Spleen (tissue), 11 donors: ENCODE measurements around the gene MOSPD2. TPM values are rescaled to one million over a fixed set of nuclear protein-coding genes. Genes with fewer than 3 reads are reported as not detected.

Experiments
- DNase-seq: peaks from one replicate; pipeline ENCODE4 v3.0.0-alpha.2; 2020
- H3K27ac ChIP-seq, 8 donors: fragments of 200-600 bp; sonication (generic) in 7 of 8; 1 replicate in 4 of 8; 2 replicates in 4 of 8; pipeline versions ENCODE4 v1.5.0 to v1.8.0; 2016 to 2021; ENCODE audit warnings: inconsistent platforms in 4 of 8, mild to moderate bottlenecking in 4 of 8, moderate library complexity in 1 of 8
- H3K27me3 ChIP-seq, 7 donors: fragments of 200-600 bp; sonication (generic) in 6 of 7; replicated peaks in 1 of 7; 1 replicate in 4 of 7; 2 replicates in 3 of 7; pipeline versions ENCODE4 v1.5.0 to v1.8.0; 2016 to 2021; ENCODE audit warnings: inconsistent platforms in 3 of 7, mild to moderate bottlenecking in 1 of 7
- H3K36me3 ChIP-seq, 6 donors: fragments of 200-600 bp; sonication (generic) in 5 of 6; 1 replicate in 4 of 6; 2 replicates in 2 of 6; pipeline versions ENCODE4 v1.5.0 to v1.8.0; 2016 to 2021; ENCODE audit warnings: inconsistent platforms in 2 of 6
- H3K4me1 ChIP-seq, 6 donors: fragments of 200-600 bp; sonication (generic) in 5 of 6; 1 replicate in 3 of 6; 2 replicates in 3 of 6; pipeline versions ENCODE4 v1.5.0 to v1.8.0; 2016 to 2021; ENCODE audit warnings: inconsistent platforms in 3 of 6
- H3K4me3 ChIP-seq, 8 donors: fragments of 200-600 bp; sonication (generic) in 7 of 8; 1 replicate in 4 of 8; 2 replicates in 4 of 8; pipeline versions ENCODE4 v1.5.0 to v1.8.0; 2016 to 2021; ENCODE audit warnings: inconsistent platforms in 4 of 8, mild to moderate bottlenecking in 4 of 8, moderate library complexity in 2 of 8
- H3K9me3 ChIP-seq, 8 donors: fragments of 200-600 bp; sonication (generic) in 7 of 8; 1 replicate in 4 of 8; 2 replicates in 4 of 8; pipeline versions ENCODE4 v1.5.0 to v1.8.0; 2016 to 2021; ENCODE audit warnings: inconsistent platforms in 4 of 8
- CTCF ChIP-seq, 11 experiments: fragments of 200-600 bp in 7 of 11; fragments of 450-650 bp in 4 of 11; sonication (generic) in 4 of 11; IDR thresholded peaks in 8 of 11; conservative IDR thresholded peaks in 3 of 11; 1 replicate in 7 of 11; 2 replicates in 4 of 11; pipeline versions ENCODE4 v1.4.0 to v1.8.0; 2016 to 2021; ENCODE audit warnings: antibody characterized with exemption in 11 of 11, inconsistent platforms in 4 of 11, mild to moderate bottlenecking in 1 of 11
- POLR2A ChIP-seq, 3 donors: fragments of 450-650 bp; IDR thresholded peaks; one replicate each; pipeline ENCODE4 v1.5.1; 2017; ENCODE audit warnings: antibody characterized with exemption in 3 of 3, mild to moderate bottlenecking in 1 of 3
- POLR2AphosphoS5 ChIP-seq, 3 donors: sonication (generic); formaldehyde crosslinking; IDR thresholded peaks; one replicate each; pipeline ENCODE4 v1.5.1; 2017; ENCODE audit warnings: antibody characterized with exemption in 3 of 3
- WGBS, 5 donors: extraction: QIAGEN DNeasy Blood & Tissue Kit in 3 of 5; methylation state at CpG; one replicate each; pipeline versions ENCODE4 v1.1.5 to v1.1.7; 2013 to 2018; 5-methylcytosine and 5-hydroxymethylcytosine counted together
- intact Hi-C: fragments of 100-400 bp; cut with DNase I; formaldehyde crosslinking; loops from one replicate; pipeline ENCODE4 v1.15.0; 2023; ENCODE audit warnings: low total_unique reads
- polyA plus RNA-seq, 3 donors: library from polyadenylated mRNA; stranded (reverse); fragments of 200-250 nt; gene quantifications; one replicate each; pipeline ENCODE4 v1.2.1, GENCODE V29; 2013
- total RNA-seq, 7 donors: library from RNA; depleted of rRNA in 3 of 7; stranded (reverse); fragments of >200 nt in 3 of 7; fragmentation: NEBNext Ultra II Directional in 4 of 7; extraction: Animal tissue kit (Norgen Biotek cat#: 25700) in 4 of 7; gene quantifications; one replicate each; pipeline versions ENCODE4 v1.1.0 to v1.2.1, GENCODE V29; 2016 to 2021
- donor health status: healthy with polysubstance abuse.
- donor health status: DM: no; HTN: no; CAD: no; lungs with moderate emphysema.
- donor health status: DM: no; HTN: no; CAD: no.
- donor health status: Bipolar disorder and iron deficiency.
- donor health status: healthy.
- donor health status: DM: no; HTN: no; CAD: no.
- donor health status: DM: yes; HTN: yes; CAD: no.

Gene MOSPD2
- total and polyA plus RNA-seq, 10 donors = 3.2 to 40.5 (median 25.8) TPM

GRCh38 chrX:14851526-14851925 is 21.7 kb upstream of the MOSPD2 start:
- 46 to 61% (median 53%) methylated on average over 3 of the region's 3 CpGs for WGBS, 5 donors
- DNase-seq = no peak
- peak overlapping the region in 7 of 8 donors; percentile 32 to 83 (median 65) for H3K27ac ChIP-seq

GRCh38 chrX:14864631-14865030 is 8.6 kb upstream of the MOSPD2 start:
- DNase-seq = no peak
- Histone ChIP-seq H3K4me3 (no peak overlapping the region), H3K9me3 (peaks cover 0 to 15% (median 6%) of the 10 kb centered on the region in 8 donors), H3K4me1 (no peaks in the 10 kb centered on the region), H3K27ac (no peak overlapping the region), H3K27me3 (no peaks in the 10 kb centered on the region), H3K36me3 (no peaks in the 10 kb centered on the region)
- intact Hi-C loops = no loop called here
- TF ChIP-seq POLR2A (IDR thresholded peaks at IDR 0.05) = no peak
- no peak for TF ChIP-seq POLR2AphosphoS5 (IDR thresholded peaks at IDR 0.05)
- TF ChIP-seq CTCF (IDR thresholded peaks at IDR 0.05 in 8 of 11, conservative IDR thresholded peaks at IDR 0.05 in 3 of 11) = no peak
- 82 to 95% (median 84%) methylated on average over 1 of the region's 1 CpG for WGBS, 5 donors

More at GRCh38 chrX:14851526-14851925, 21.7 kb upstream of the MOSPD2 start:
- no peak for TF ChIP-seq POLR2AphosphoS5 (IDR thresholded peaks at IDR 0.05)
- TF ChIP-seq CTCF (IDR thresholded peaks at IDR 0.05 in 8 of 11, conservative IDR thresholded peaks at IDR 0.05 in 3 of 11) = no peak
- no peak for TF ChIP-seq POLR2A (IDR thresholded peaks at IDR 0.05)
- H3K4me3 ChIP-seq = no peak overlapping the region
- no peaks in the 10 kb centered on the region for H3K4me1 ChIP-seq
- H3K36me3 ChIP-seq = no peaks in the 10 kb centered on the region
- no peaks in the 10 kb centered on the region for H3K27me3 ChIP-seq
- H3K9me3 ChIP-seq = no peaks in the 10 kb centered on the region
- intact Hi-C loops = no loop called here

DNA sequence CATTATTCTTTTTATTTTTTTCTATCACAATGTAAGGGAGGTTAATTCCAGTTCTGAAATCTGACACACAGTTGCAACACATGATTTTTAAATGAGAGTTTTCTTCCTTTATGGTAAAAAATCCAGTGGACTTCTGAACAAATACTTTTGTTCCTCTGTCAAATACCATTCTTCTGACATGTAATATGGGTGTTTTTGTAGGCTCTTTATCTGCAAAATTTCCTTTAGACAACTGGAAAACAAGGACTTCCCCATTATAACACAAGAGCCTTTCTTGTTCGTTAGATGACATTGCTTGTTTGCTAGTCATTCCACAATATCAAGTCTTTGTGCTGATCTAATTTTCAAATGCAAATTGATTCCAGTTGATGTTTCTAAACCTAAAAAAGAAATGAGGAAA is 8.0 kb upstream of the MOSPD2 start:
- Histone ChIP-seq H3K27me3 (no peaks in the 10 kb centered on the region), H3K36me3 (no peaks in the 10 kb centered on the region), H3K27ac (no peak overlapping the region), H3K4me1 (no peaks in the 10 kb centered on the region), H3K9me3 (peaks cover 0 to 15% (median 6%) of the 10 kb centered on the region in 8 donors), H3K4me3 (no peak overlapping the region)
- WGBS, 5 donors = 44 to 75% (median 62%) methylated on average over 1 of the region's 1 CpG
- intact Hi-C loops = no loop called here
- no peak for DNase-seq
- TF ChIP-seq CTCF (IDR thresholded peaks at IDR 0.05 in 8 of 11, conservative IDR thresholded peaks at IDR 0.05 in 3 of 11) (no peak), POLR2AphosphoS5 (IDR thresholded peaks at IDR 0.05) (no peak), POLR2A (IDR thresholded peaks at IDR 0.05) (no peak)

- intact Hi-C loops = no loop called here
- Histone ChIP-seq H3K4me3 (no peak overlapping the region), H3K9me3 (peaks cover 0 to 10% (median 5%) of the 10 kb centered on the region in 8 donors), H3K27me3 (no peaks in the 10 kb centered on the region), H3K27ac (no peak overlapping the region), H3K4me1 (peaks cover 0 to 33% (median 9%) of the 10 kb centered on the region in 6 donors), H3K36me3 (no peaks in the 10 kb centered on the region)
- no peak for DNase-seq
- TF ChIP-seq POLR2A (IDR thresholded peaks at IDR 0.05) = no peak
- no peak for TF ChIP-seq POLR2AphosphoS5 (IDR thresholded peaks at IDR 0.05)
- no peak for TF ChIP-seq CTCF (IDR thresholded peaks at IDR 0.05 in 8 of 11, conservative IDR thresholded peaks at IDR 0.05 in 3 of 11)
- 61 to 89% (median 69%) methylated on average over 1 of the region's 1 CpG for WGBS, 5 donors
Measured at GRCh38 chrX:14871767-14872166, 1.5 kb upstream of the MOSPD2 start.
